ENCODE results near the gene ANKRD13C. TPM values are rescaled to one million over a fixed set of nuclear protein-coding genes. Genes with fewer than 3 reads are reported as not detected.
"Not testable (repeated sequence)": the region's sequence is repeated elsewhere in the genome, so short reads cannot be mapped to it uniquely, and the experiment has no call there.

Gene ANKRD13C
- total RNA-seq, 3 donors from 2014 or later, result 20.8 to 29.9 (median 28.5) TPM

DNA sequence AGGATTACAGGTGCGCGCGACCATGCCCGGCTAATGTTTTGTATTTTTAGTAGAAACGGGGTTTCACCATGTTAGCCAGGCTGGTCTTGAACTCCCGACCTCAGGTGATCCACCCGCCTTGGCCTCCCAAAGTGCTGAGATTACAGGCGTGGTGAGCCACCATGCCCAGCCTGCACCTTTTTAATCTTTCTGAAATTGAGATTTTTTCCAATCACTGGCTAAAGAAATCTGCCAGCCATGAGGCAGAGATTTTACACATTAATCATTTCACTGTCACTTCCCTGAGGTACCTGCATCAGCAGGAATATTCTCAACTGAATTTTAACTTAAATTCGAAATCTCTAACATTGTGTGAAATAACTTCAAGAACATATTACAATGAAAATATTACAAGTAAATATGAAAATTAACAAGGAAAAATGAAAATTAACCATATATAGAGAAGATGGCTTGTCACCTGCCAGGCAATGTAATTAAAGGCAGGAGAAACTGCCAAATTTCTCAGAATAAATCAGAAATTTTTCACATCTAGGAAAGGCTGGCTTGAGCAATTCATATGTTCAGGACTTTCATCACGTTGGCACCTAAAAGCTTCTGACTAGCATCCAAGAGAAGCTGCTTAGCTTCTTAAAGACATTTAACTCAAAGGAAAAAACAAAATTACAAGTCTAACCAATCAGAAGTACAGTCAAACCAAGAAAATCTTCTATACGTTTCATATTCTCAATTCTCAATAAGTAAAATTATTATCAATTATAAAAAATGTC, 5.9 kb downstream of the ANKRD13C start:
- peaks cover 0 to 4% of the 10 kb centered on the region in 2 donors for H3K4me1 ChIP-seq
- TF ChIP-seq POLR2AphosphoS5 (IDR thresholded peaks at IDR 0.05), result no peak
- intact Hi-C loops (cut with DNase I; ENCODE audit: low total_unique reads), result no loop called here

DNA sequence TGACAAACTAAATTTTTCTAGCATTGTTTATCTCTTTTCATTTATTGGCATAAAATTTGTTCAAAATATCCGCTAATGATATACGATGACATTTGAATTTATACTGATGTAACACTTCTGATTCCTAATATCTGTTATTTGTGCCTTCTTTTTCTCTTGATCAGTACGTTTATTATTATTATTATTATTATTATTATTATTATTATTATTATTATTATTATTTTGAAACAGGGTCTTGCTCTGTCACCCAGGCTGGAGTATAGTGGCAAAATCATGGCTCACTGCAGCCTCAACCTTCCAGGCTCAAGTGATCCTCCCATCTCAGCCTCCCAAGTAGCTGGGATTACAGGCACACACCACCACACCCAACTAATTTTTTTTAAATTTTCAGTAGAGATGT, 14.9 kb downstream of the ANKRD13C start:
- H3K36me3 ChIP-seq; H3K27ac ChIP-seq; H3K4me3 ChIP-seq; intact Hi-C loops (cut with DNase I; ENCODE audit: low total_unique reads); H3K4me1 ChIP-seq; H3K9me3 ChIP-seq; DNase-seq (ENCODE audit: low spot score in 2 of 2); H3K27me3 ChIP-seq: not testable (repeated sequence)

More for the DNA sequence above, 5.9 kb downstream of the ANKRD13C start:
- Histone ChIP-seq H3K9me3 (no peaks in the 10 kb centered on the region), H3K36me3 (no peaks in the 10 kb centered on the region), H3K27me3 (no peaks in the 10 kb centered on the region), H3K4me3 (no peak overlapping the region), H3K27ac (no peak overlapping the region)
- DNase-seq (ENCODE audit: low spot score in 2 of 2), result no peak

DNA sequence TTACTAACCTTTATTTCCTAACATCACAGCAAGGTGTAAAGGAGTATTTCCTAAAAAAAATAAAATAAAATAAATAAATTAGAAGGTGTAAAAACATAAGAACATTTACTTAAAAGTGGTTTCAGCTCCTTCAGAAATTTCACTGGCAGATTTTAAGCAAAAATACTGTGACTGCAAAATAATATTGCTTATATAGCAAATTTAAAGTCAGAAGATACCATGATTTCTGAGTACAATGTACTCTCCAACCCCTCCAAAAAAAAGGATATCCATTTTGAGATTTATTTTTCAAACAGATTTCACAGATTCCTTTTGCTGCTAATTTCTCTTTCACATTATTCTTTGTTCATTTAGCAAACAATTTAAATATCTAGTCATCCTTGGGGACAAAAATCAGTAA, 18.5 kb downstream of the ANKRD13C start:
- no peaks in the 10 kb centered on the region for H3K36me3 ChIP-seq
- no peak for TF ChIP-seq POLR2A (IDR thresholded peaks at IDR 0.05)
- TF ChIP-seq, protein P1, sequence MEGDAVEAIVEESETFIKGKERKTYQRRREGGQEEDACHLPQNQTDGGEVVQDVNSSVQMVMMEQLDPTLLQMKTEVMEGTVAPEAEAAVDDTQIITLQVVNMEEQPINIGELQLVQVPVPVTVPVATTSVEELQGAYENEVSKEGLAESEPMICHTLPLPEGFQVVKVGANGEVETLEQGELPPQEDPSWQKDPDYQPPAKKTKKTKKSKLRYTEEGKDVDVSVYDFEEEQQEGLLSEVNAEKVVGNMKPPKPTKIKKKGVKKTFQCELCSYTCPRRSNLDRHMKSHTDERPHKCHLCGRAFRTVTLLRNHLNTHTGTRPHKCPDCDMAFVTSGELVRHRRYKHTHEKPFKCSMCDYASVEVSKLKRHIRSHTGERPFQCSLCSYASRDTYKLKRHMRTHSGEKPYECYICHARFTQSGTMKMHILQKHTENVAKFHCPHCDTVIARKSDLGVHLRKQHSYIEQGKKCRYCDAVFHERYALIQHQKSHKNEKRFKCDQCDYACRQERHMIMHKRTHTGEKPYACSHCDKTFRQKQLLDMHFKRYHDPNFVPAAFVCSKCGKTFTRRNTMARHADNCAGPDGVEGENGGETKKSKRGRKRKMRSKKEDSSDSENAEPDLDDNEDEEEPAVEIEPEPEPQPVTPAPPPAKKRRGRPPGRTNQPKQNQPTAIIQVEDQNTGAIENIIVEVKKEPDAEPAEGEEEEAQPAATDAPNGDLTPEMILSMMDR (IDR thresholded peaks at IDR 0.05), result no peak
- TF ChIP-seq POLR2AphosphoS5 (IDR thresholded peaks at IDR 0.05), result no peak
- no peak for DNase-seq (ENCODE audit: low spot score in 2 of 2)
- H3K9me3 ChIP-seq, result no peaks in the 10 kb centered on the region
- H3K4me3 ChIP-seq, result no peak overlapping the region
- intact Hi-C loops (cut with DNase I; ENCODE audit: low total_unique reads), result no loop called here
- H3K27me3 ChIP-seq, result no peaks in the 10 kb centered on the region
- no peaks in the 10 kb centered on the region for H3K4me1 ChIP-seq
- H3K27ac ChIP-seq, result no peak overlapping the region

DNA sequence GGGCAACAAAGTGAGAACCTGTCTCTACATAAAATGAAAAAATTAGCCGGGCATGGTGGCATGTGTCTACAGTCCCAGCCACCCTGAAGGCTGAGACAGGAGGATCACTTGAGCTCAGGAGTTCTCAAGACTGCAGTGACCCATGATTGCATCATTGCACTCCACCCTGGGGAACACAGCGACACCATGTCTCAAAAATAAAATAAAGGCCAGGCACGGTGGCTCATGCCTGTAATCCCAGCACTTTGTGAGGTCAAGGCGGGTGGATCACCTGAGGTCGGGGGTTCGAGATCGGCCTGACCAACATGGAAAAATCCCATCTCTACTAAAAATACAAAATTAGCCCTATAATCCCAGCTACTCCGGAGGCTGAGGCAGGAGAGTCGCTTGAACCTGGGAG, 20.1 kb downstream of the ANKRD13C start:
- no peak for TF ChIP-seq POLR2A (IDR thresholded peaks at IDR 0.05)
- no peak for TF ChIP-seq POLR2AphosphoS5 (IDR thresholded peaks at IDR 0.05)
- TF ChIP-seq, protein P1 (IDR thresholded peaks at IDR 0.05), result no peak
- Histone ChIP-seq H3K27me3 (no peaks in the 10 kb centered on the region), H3K9me3 (no peaks in the 10 kb centered on the region), H3K36me3 (no peaks in the 10 kb centered on the region), H3K4me1 (no peaks in the 10 kb centered on the region), H3K4me3 (no peak overlapping the region), H3K27ac (no peak overlapping the region)
- intact Hi-C loops (cut with DNase I; ENCODE audit: low total_unique reads), result no loop called here
- DNase-seq (ENCODE audit: low spot score in 2 of 2), result no peak

DNA sequence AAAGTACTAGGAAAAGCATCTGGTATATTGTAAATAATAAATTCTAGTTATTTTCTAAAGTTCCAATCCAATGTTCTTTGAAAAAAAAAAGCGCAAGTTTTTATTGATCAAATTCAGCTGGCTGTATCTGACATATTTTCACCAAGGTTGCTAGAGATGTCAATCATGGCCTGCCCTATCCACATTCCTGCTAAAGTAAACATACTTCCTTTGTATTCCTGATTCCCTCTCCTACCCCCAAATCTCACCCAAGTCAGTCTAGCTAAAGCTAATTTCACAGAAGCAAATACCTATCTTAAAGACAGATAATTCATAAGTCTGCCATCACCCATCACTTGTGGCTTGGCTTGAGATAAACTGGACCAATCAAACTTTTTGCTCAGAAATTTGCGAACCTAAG, 21.3 kb downstream of the ANKRD13C start:
- TF ChIP-seq POLR2AphosphoS5 (IDR thresholded peaks at IDR 0.05) (no peak), POLR2A (IDR thresholded peaks at IDR 0.05) (no peak)
- TF ChIP-seq, protein P1 (IDR thresholded peaks at IDR 0.05), result no peak
- Histone ChIP-seq H3K27ac (no peak overlapping the region), H3K36me3 (no peaks in the 10 kb centered on the region), H3K9me3 (no peaks in the 10 kb centered on the region), H3K27me3 (no peaks in the 10 kb centered on the region), H3K4me3 (no peak overlapping the region), H3K4me1 (no peaks in the 10 kb centered on the region)
- intact Hi-C loops (cut with DNase I; ENCODE audit: low total_unique reads), result no loop called here
- no peak for DNase-seq (ENCODE audit: low spot score in 2 of 2)

DNA sequence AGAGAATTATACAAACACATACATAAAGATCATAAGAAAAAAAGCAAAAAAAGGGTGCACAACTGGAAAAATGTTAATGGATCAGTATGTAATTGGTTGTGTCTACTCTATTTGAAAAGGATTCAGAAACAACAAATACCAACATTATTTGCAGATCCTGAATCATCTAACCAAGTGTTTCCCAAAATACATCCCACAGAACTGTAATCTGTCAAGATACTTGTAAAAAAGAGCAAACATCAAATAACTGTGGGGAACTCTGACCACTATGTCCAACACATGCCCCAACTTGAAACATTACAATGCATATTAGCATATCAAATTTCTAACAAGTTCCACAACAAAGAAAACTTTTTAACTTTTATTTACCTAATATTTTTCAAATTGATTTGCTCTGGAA, 22.6 kb downstream of the ANKRD13C start:
- Histone ChIP-seq H3K4me3 (no peak overlapping the region), H3K9me3 (no peaks in the 10 kb centered on the region), H3K27me3 (no peaks in the 10 kb centered on the region), H3K27ac (no peak overlapping the region), H3K4me1 (no peaks in the 10 kb centered on the region), H3K36me3 (no peaks in the 10 kb centered on the region)
- DNase-seq (ENCODE audit: low spot score in 2 of 2), result no peak
- TF ChIP-seq POLR2A (IDR thresholded peaks at IDR 0.05), result no peak
- TF ChIP-seq, protein P1 (IDR thresholded peaks at IDR 0.05), result no peak
- TF ChIP-seq POLR2AphosphoS5 (IDR thresholded peaks at IDR 0.05), result no peak
- intact Hi-C loops (cut with DNase I; ENCODE audit: low total_unique reads), result no loop called here
